ENCODE measurements around the gene IL21R.

DNA sequence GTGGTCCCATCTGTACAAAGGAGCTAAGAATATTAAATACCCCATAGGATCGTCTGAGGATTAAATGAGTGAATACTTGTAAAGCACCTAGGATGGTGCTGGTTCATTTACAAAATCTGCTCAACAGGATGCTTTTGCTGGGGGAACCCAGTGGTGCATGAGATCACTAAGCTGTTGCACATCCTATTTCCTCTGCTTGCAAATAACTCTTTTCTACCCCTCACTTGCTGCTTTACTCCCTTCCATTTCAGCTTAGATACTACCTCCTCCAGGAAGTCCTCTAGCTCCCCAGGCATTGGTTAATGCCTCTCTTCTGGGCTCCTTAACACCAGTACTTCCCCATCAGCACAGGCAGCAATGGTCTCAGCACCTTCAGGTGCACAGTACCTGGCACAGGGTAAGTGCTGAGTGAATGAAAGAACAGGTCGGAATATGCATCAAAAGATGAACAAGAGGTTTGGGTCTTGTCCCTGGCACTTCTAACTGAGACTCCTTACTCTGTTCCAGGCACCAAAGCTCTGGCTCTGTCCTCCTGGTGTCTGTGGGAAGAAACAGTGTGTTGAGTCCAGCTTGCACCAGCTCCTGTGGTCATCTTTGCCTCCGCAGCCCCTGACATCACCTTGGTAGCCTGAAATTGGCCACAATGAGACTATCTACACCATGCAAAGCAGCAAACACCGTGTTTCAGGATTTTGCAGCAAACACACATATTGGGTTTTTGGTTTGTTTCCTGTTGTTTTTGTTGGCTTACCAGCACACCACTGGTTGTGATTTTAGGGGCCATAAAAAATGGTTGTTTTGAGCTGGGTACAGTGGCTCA, 24.1 kb upstream of the IL21R start:
- TF ChIP-seq, protein P1, sequence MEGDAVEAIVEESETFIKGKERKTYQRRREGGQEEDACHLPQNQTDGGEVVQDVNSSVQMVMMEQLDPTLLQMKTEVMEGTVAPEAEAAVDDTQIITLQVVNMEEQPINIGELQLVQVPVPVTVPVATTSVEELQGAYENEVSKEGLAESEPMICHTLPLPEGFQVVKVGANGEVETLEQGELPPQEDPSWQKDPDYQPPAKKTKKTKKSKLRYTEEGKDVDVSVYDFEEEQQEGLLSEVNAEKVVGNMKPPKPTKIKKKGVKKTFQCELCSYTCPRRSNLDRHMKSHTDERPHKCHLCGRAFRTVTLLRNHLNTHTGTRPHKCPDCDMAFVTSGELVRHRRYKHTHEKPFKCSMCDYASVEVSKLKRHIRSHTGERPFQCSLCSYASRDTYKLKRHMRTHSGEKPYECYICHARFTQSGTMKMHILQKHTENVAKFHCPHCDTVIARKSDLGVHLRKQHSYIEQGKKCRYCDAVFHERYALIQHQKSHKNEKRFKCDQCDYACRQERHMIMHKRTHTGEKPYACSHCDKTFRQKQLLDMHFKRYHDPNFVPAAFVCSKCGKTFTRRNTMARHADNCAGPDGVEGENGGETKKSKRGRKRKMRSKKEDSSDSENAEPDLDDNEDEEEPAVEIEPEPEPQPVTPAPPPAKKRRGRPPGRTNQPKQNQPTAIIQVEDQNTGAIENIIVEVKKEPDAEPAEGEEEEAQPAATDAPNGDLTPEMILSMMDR (IDR thresholded peaks at IDR 0.05): no peak
- TF ChIP-seq POLR2AphosphoS5 (IDR thresholded peaks at IDR 0.05) (no peak), EP300 (IDR thresholded peaks at IDR 0.05; ENCODE audit: low read depth) (no peak)
